Measurements from ENCODE around the gene SPECC1L.
"Not testable (repeated sequence)": the region's sequence is repeated elsewhere in the genome, so short reads cannot be mapped to it uniquely, and the experiment has no call there.

Gene SPECC1L

DNA sequence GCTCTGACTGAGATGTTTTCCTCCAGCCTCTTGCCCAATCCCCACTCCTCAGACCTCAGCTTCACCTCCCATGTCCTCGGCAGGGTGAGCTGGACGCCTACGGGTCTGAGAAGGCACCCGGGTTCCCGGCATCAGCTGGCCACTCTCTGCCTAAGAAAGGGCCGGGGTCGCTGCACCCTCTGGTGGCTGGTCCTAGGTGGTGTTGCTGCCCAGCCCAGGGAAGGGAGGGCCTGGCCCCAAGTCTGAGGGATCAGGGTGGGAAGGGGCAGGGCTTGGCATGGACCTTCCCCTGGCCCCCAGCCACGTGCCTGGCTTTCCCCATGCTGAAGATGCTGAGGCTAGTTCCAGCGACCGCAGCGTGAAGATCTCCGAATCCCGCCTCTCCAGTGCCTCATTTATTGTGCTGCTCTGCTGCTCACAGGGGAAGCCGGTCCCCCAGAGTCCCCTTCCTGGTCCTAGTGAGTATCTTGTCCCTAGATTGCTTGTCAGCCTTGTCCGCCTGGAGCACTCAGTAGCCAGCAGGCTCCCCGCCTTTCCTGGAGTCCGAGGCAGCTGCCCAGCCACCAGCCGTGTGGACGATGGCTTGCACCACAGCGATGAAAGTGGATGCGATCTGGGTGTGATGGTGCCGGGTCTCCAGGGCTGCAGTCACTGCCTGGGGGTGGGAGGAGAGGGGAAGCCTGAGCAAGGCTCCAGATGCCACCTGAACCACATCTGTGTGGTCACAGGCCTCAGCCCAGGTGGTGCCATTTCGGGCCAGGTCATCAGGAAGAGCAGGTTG, 22.9 kb upstream of the SPECC1L start:
- peak; percentile 45 for DNase-seq

DNA sequence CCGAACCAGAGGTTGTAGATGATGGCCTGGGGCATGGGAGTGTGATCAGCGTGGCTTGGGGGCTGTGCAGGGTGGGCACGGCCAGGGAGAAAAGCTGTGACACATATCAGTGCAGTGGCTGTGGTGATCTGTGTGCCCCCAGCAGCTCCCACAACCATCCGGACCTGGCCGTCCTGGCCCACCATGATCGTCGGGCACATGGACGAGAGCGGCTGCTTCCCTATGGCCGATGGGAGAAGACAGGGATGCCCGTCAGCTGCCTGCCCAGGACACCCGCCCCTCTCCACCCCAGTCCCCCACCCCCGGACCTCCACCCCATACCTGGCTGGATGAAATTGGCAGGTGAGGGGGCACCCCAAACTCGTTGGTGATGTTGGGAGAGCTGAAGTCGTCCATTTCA, 22.0 kb upstream of the SPECC1L start:
- not testable (repeated sequence) for DNase-seq

GRCh38 chr22:24249413-24249812, 21.2 kb upstream of the SPECC1L start:
- not testable (repeated sequence) for DNase-seq

- DNase-seq: not testable (repeated sequence)
These were observed 19.3 kb upstream of the SPECC1L start for GRCh38 chr22:24251286-24251685.

DNA sequence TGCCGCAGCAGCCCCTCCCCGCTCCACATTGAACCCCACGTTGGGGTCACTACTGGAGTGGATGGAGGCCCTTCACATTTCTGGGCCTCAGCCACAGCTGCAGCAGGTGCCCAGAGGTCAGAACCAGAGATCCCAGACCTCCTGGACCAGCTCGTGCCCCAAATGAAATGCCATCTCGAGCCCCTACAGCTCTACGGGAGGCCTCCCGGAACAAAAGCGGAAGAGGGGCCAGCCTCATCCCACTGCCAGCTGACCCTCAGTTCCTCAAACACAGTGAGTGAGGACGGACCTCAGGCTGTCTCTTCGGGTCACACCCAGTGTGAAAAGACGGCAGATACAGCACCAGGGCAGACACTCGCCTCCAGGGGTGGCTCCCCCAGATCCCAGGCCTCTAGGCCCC, 17.5 kb upstream of the SPECC1L start:
- DNase-seq: not testable (repeated sequence)

GRCh38 chr22:24256136-24256535, 14.5 kb upstream of the SPECC1L start:
- not testable (repeated sequence) for DNase-seq

- DNase-seq: not testable (repeated sequence)
These were observed 13.9 kb upstream of the SPECC1L start for GRCh38 chr22:24256736-24257135.

DNA sequence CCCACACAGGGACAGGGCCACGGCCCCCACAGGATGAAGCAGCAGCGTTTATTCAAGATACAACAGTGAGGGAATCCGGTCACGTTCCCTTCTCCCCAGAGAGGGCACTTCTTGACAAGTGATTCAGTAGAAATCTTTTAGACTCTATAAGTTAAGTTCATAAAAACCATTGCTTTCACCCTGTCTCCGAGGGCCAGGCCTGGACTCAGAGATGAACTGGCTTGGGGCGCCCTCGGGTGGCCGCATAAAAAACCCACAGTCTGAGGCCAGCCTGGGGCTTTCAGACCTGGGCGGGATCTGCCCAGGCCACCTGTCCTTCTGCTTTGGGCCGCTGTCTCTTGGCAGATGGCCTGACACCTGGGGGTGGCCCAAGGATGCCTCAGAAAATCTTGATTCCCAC, 11.2 kb upstream of the SPECC1L start:
- DNase-seq: peak; percentile 20

DNA sequence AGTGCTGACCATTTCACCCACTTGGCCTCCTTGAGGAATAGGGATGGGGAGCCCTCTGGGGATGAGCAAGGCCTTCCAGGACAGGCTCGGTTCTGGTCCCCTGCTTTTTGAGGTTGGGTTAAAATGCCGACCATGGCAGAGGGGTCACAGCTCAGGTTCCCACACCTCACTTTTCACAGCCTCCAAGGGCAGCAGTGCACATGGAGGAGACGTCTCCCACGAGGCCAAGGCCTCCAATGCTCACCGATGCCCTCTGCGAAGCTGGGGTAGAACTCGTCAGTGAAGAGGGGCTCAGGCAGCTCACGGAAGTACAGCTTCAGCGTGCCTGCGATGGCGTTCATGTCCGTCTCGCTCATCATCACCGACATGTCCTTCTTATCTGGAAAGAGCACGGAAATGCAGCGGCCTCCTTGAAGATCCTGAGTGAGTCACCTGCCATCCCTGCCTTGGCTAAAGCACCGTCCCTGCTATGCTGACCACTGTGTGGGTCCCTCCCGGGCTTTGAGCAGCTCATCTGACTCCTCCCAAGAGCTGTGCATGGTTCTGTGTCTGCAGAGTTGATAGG, 8.4 kb upstream of the SPECC1L start:
- not testable (repeated sequence) for DNase-seq

DNA sequence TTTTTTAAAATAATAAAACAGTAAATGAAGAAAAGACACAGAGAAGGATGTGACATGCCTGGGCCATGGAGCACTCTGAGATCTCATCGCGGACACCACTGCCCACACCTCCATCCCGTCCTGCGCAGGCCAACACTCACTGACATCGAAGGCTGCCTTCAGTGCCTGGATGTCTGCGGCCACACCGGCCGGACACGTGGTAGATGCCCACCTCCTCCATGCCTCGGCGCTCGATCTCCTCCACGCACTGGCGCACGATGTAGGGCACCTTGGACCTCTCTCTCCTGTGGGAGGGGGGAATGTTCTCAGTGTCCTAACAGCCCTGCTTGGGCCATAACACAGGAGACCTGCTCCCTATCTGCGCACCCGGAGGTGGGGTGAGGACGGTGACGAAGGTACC, 7.2 kb upstream of the SPECC1L start:
- not testable (repeated sequence) for DNase-seq

DNA sequence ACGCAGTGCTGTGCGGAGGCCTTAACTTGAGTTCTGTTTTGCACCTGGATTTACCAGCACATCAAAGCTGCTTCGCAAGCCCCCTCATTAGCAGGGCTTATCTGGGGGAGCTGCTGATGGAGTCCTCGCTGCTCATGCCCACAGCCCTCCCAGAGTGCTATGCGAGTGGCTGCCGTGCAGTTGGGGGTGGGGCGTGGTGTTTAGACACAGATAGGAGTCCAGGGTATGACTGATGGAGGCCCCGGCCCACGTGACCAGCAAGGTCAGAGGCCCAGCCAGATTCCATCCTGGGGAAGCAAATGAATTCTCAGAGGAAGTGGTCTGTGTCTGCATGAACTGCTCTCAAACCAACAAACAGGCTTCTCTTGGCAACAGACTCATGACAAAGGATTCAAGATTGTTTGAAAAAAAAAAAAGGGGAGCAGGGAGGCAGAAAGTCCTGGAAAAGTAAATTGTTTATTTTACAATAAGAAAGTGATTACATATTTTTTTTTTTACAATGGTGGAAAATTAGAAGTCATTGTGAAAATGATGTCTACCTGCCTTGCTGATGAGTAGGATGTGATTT, 6.2 kb upstream of the SPECC1L start:
- not testable (repeated sequence) for DNase-seq

- no peak for DNase-seq
These were observed 4.9 kb upstream of the SPECC1L start for GRCh38 chr22:24265734-24266133.

GRCh38 chr22:24266495-24266894, 4.1 kb upstream of the SPECC1L start:
- not testable (repeated sequence) for DNase-seq

DNA sequence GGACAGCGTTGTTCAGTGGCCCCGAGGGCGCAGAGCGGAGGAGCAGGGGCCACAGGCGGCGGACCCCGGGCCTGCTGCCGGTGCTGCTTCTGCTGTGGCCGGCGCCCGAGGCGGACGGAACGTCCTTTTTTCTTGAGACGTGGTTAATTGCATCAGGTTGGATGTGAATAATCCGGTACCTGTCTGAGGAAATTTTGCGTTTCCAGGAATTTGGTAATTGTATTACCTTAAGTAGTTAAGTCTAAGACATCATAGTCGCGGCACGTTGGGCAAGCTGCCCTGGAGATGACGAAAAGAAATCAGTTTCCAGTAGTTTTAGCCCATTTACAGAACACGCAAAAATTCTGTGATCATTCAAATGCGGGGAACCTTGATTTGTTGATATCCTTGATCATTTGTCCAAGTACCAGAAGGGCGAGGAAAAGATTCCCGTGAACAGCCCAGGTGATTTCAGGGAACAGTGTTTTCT, 789 bp downstream of the SPECC1L start:
- no peak for DNase-seq

GRCh38 chr22:24273031-24273430, 2.4 kb downstream of the SPECC1L start:
- not testable (repeated sequence) for DNase-seq

DNA sequence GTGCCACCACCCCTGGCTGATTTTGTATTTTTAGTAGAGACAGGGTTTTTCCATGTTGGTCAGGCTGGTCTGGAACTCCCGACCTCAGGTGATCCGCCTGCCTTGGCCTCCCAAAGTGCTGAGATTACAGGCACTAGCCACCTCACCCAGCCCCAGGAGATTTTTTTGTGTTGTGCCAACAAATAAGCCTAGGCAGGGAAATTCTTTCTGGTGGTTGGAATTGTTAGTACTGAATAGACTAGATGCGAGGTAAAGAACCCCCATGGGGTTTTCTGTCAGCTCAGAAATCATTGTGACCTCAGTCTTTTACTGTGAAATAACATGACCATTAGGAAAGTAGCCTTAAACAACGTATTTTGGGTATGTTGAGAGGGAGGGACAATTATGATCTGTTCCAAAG, 3.3 kb downstream of the SPECC1L start:
- DNase-seq: not testable (repeated sequence)

GRCh38 chr22:24274696-24275405, 4.2 kb downstream of the SPECC1L start:
- DNase-seq: not testable (repeated sequence)

- not testable (repeated sequence) for DNase-seq
These were observed 9.7 kb downstream of the SPECC1L start for GRCh38 chr22:24280363-24280762.

GRCh38 chr22:24282401-24282800, 11.8 kb downstream of the SPECC1L start:
- no peak for DNase-seq

GRCh38 chr22:24284747-24285203, 14.1 kb downstream of the SPECC1L start:
- no peak for DNase-seq

GRCh38 chr22:24285245-24285644, 14.6 kb downstream of the SPECC1L start:
- DNase-seq: no peak

DNA sequence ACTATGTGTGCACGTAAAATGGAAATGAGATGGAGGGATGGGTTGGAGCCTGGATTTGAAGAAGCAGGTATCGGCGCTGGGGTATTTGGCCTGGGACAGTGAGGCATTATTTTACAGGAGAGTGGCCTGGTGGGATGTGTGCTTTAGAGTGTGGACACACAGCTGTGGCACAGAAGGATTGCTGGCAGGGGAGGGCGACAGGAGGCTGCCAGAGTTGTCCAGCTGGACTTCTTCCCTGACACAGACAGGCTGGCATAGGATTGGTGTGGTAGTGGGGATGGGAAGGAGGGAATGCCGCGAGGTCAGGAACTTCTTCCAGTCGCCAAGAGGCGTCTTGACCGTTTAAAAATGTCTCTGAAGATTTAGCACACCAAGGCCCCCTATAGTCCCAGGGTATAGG, 16.6 kb downstream of the SPECC1L start:
- DNase-seq: not testable (repeated sequence)

DNA sequence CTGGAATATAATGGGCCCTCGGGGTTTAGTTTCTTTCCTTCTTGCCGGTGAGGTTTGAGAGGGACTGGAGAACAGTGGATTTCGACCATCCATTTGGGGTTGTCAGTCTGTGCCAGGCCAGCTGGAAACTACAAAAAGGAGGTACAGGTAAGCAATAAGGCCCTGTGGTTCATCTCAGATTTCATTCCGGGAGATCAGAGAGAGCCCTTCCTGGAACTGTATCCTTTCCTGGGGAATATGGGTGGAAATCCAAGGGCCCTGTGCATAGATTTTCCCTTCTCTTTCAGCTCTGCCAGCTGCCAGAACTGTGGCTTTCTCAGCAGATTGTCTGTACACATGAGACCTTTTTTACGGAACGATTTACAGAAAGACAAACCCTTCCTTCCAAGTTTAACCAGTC, 17.2 kb downstream of the SPECC1L start:
- DNase-seq: not testable (repeated sequence)

All from NCI-H1436 (cell line).